Fibroblast of skin of left biceps (primary cell): ENCODE results near the gene FBXW9.
A peak's percentile ranks its signal among the peaks of the same experiment; 100 is the strongest.
"Not testable (repeated sequence)": the region's sequence is repeated elsewhere in the genome, so short reads cannot be mapped to it uniquely, and the experiment has no call there.

ENCODE experiments used
- DNase-seq, 2 experiments: peaks; one replicate each; pipeline ENCODE4 v3.0.0-alpha.2; 2013; ENCODE audit warnings: low read depth in 2 of 2

FBXW9 gene

GRCh38 chr19:12696366-12697335 lies at the start of gene FBXW9:
Gene FBXW9, minus strand, starts transcription at chr19:12696631. Its CDS starts 50 bp downstream, at chr19:12696581.
- peak; percentile 85 to 89 for DNase-seq

GRCh38 chr19:12745166-12745897 lies 48.9 kb upstream of the FBXW9 start:
- DNase-seq = no peak

GRCh38 chr19:12737835-12738351 lies 41.5 kb upstream of the FBXW9 start:
- no peak for DNase-seq

GRCh38 chr19:12736995-12737834 lies 40.8 kb upstream of the FBXW9 start, which contains the start of gene GET3:
Gene GET3, plus strand, starts transcription at chr19:12737497. Its CDS starts 9 bp downstream, at chr19:12737506.
- DNase-seq = peak; percentile 100

GRCh38 chr19:12733369-12734214 lies 37.2 kb upstream of the FBXW9 start:
- DNase-seq = peak in 1 of 2 experiments; percentile 8

- no peak for DNase-seq
These were observed 34.9 kb upstream of the FBXW9 start for GRCh38 chr19:12731337-12731736.

GRCh38 chr19:12730064-12730463 lies 33.6 kb upstream of the FBXW9 start:
- no peak for DNase-seq

- no peak for DNase-seq
These were observed 31.5 kb upstream of the FBXW9 start for GRCh38 chr19:12727745-12728433.

GRCh38 chr19:12726988-12727316 lies 30.5 kb upstream of the FBXW9 start:
- no peak for DNase-seq

GRCh38 chr19:12725612-12726011 lies 29.2 kb upstream of the FBXW9 start:
- DNase-seq = not testable (repeated sequence)

- DNase-seq = peak in 1 of 2 experiments; percentile 18
These were observed 27.4 kb upstream of the FBXW9 start, which contains the start of gene TNPO2 for GRCh38 chr19:12723641-12724426. Gene TNPO2, minus strand, starts transcription at chr19:12723932. Its CDS starts 2,955 bp downstream, at chr19:12720977.

GRCh38 chr19:12723381-12723640 lies 26.9 kb upstream of the FBXW9 start:
- no peak for DNase-seq

GRCh38 chr19:12722566-12723380 lies 26.3 kb upstream of the FBXW9 start:
- DNase-seq = peak; percentile 98

- peak; percentile 47 to 49 for DNase-seq
These were observed 25.5 kb upstream of the FBXW9 start for GRCh38 chr19:12721656-12722565.

GRCh38 chr19:12720851-12721655 lies 24.6 kb upstream of the FBXW9 start:
- no peak for DNase-seq

GRCh38 chr19:12720296-12720695 lies 23.9 kb upstream of the FBXW9 start:
- DNase-seq = no peak
